HepG2 (cell line): ENCODE data around the gene PALM3. TPM values are rescaled to one million over a fixed set of nuclear protein-coding genes. Genes with fewer than 3 reads are reported as not detected.
A peak's percentile ranks its signal among the peaks of the same experiment; 100 is the strongest.

Experiments used
- CCDC6 ChIP-seq: sonication (generic); formaldehyde crosslinking; IDR thresholded peaks from 2 replicates; pipeline ENCODE4 v1.8.1; 2022; ENCODE audit warnings: mild to moderate bottlenecking, missing genetic modification reagents, moderate library complexity
- FOXA3 ChIP-seq: IDR thresholded peaks from 2 replicates; pipeline ENCODE4 v1.6.1; 2016; ENCODE audit warnings: missing genetic modification reagents, missing compliant biosample characterization
- HES4 ChIP-seq: sonication (generic); formaldehyde crosslinking; IDR thresholded peaks from 2 replicates; pipeline ENCODE4 v1.9.0; 2021; ENCODE audit warnings: mild to moderate bottlenecking, missing genetic modification reagents, borderline replicate concordance
- KDM1A ChIP-seq: IDR thresholded peaks from 2 replicates; pipeline ENCODE4 v1.6.1; 2016; ENCODE audit warnings: missing compliant biosample characterization
- MZF1 ChIP-seq: sonication (generic); formaldehyde crosslinking; IDR thresholded peaks from 2 replicates; pipeline ENCODE4 v1.8.1; 2023; ENCODE audit warnings: mild to moderate bottlenecking, missing genetic modification reagents, borderline replicate concordance
- NFE2L2 ChIP-seq: fragments of 150-350 bp; IDR thresholded peaks from 2 replicates; pipeline ENCODE4 v1.6.1; 2014; ENCODE audit warnings: low read length
- RXRA ChIP-seq: sonication (generic); formaldehyde crosslinking; IDR thresholded peaks from 2 replicates; pipeline ENCODE4 v1.5.1; 2020; ENCODE audit warnings: missing genetic modification reagents
- SRSF4 ChIP-seq: fragments of 200-400 bp; formaldehyde crosslinking; IDR thresholded peaks from one replicate; pipeline ENCODE4 v1.6.1; 2018; ENCODE audit warnings: mild to moderate bottlenecking, low read depth, low read length, moderate library complexity; ENCODE audit not compliant: poor library complexity, severe bottlenecking
- THYN1 ChIP-seq: sonication (generic); formaldehyde crosslinking; IDR thresholded peaks from 2 replicates; pipeline ENCODE4 v1.8.1; 2023; ENCODE audit warnings: low read depth, mild to moderate bottlenecking, moderate library complexity, missing genetic modification reagents, borderline replicate concordance
- U2AF2 ChIP-seq: fragments of 200-400 bp; formaldehyde crosslinking; IDR thresholded peaks from 2 replicates; pipeline ENCODE4 v1.6.1; 2017; ENCODE audit warnings: low read depth, mild to moderate bottlenecking, low read length
- ZBTB4 ChIP-seq: sonication (generic); formaldehyde crosslinking; IDR thresholded peaks from 2 replicates; pipeline ENCODE4 v1.4.0; 2020; ENCODE audit warnings: missing genetic modification reagents, mild to moderate bottlenecking, borderline replicate concordance
- ZMYM3 ChIP-seq: sonication (generic); formaldehyde crosslinking; IDR thresholded peaks from 2 replicates; pipeline ENCODE4 v1.5.1; 2020; ENCODE audit warnings: mild to moderate bottlenecking, missing genetic modification reagents
- ZNF263 ChIP-seq: sonication (generic); formaldehyde crosslinking; IDR thresholded peaks from 2 replicates; pipeline ENCODE4 v1.4.0; 2020; ENCODE audit warnings: missing genetic modification reagents
- ZNF276 ChIP-seq: sonication (generic); formaldehyde crosslinking; IDR thresholded peaks from 2 replicates; pipeline ENCODE4 v1.4.0; 2020; ENCODE audit warnings: mild to moderate bottlenecking, low read depth, missing genetic modification reagents
- ZNF30 ChIP-seq: sonication (generic); formaldehyde crosslinking; IDR thresholded peaks from 2 replicates; pipeline ENCODE4 v1.5.0; 2020; ENCODE audit warnings: mild to moderate bottlenecking, missing genetic modification reagents
- ZNF329 ChIP-seq: sonication (generic); formaldehyde crosslinking; IDR thresholded peaks from 2 replicates; pipeline ENCODE4 v1.9.0; 2021; ENCODE audit warnings: low read depth, mild to moderate bottlenecking, missing genetic modification reagents
- ZNF354B ChIP-seq: sonication (generic); formaldehyde crosslinking; IDR thresholded peaks from 2 replicates; pipeline ENCODE4 v1.8.0; 2022; ENCODE audit warnings: mild to moderate bottlenecking, missing genetic modification reagents
- ZNF383 ChIP-seq: sonication (generic); formaldehyde crosslinking; IDR thresholded peaks from 2 replicates; pipeline ENCODE4 v1.4.0; 2020; ENCODE audit warnings: missing genetic modification reagents, mild to moderate bottlenecking, borderline replicate concordance
- ZNF614 ChIP-seq: IDR thresholded peaks from 2 replicates; pipeline ENCODE4 v1.6.1; 2018; ENCODE audit warnings: missing biosample characterization, missing genetic modification reagents, inconsistent platforms, borderline replicate concordance
- ZNF616 ChIP-seq: sonication (generic); formaldehyde crosslinking; IDR thresholded peaks from 2 replicates; pipeline ENCODE4 v1.5.0; 2020; ENCODE audit warnings: low read depth, mild to moderate bottlenecking, missing genetic modification reagents
- ZNF619 ChIP-seq: sonication (generic); formaldehyde crosslinking; IDR thresholded peaks from 2 replicates; pipeline ENCODE4 v1.4.0; 2020; ENCODE audit warnings: mild to moderate bottlenecking, missing genetic modification reagents
- ZNF629 ChIP-seq: sonication (generic); formaldehyde crosslinking; conservative IDR thresholded peaks from 2 replicates; pipeline ENCODE4 v1.5.0; 2020; ENCODE audit warnings: missing genetic modification reagents
- ZNF784 ChIP-seq: sonication (generic); formaldehyde crosslinking; IDR thresholded peaks from 2 replicates; pipeline ENCODE4 v1.5.1; 2020; ENCODE audit warnings: missing genetic modification reagents, mild to moderate bottlenecking, borderline replicate concordance
- ZNF816 ChIP-seq: sonication (generic); formaldehyde crosslinking; IDR thresholded peaks from 2 replicates; pipeline ENCODE4 v1.8.0; 2022; ENCODE audit warnings: missing genetic modification reagents, mild to moderate bottlenecking, borderline replicate concordance
- ZNF839 ChIP-seq: sonication (generic); formaldehyde crosslinking; IDR thresholded peaks from 2 replicates; pipeline ENCODE4 v1.4.0; 2020; ENCODE audit warnings: missing genetic modification reagents, mild to moderate bottlenecking, borderline replicate concordance
- polyA plus RNA-seq, 8 experiments: library from polyadenylated mRNA; depleted of rRNA in 3 of 8; stranded (reverse) in 7 of 8; unstranded in 1 of 8; fragments of >200 nt; fragmentation: Illumina TruSeq in 4 of 8; extraction: Trizol in 4 of 8; gene quantifications; 2 replicates each; pipeline versions ENCODE4 v1.2.1 to v1.2.3, GENCODE V29; 2011 to 2016; ENCODE audit warnings: low read depth in 4 of 8, missing spikeins in 1 of 8, mixed read lengths in 1 of 8; ENCODE audit not compliant: insufficient read depth in 1 of 8
- total RNA-seq, 5 experiments: library from RNA; depleted of rRNA; stranded (reverse); fragments of >200 nt; fragmentation: Illumina TruSeq; extraction: Trizol; gene quantifications; 2 replicates each; pipeline ENCODE4 v1.2.3, GENCODE V29; 2016; ENCODE audit warnings: low read depth in 1 of 5

PALM3 gene
- total and polyA plus RNA-seq, 2 of the 13 experiments (the other 11 are each of a cell fraction or from before 2014, with no cell fraction given) = 0.79 to 2.4 TPM

- TF ChIP-seq ZNF329 (CRISPR knock-in tag) = 0 out of 2 replicates have a peak, but pooled peaks have one; percentile 65
- peak; percentile 42; the same call in 1 of the 2 replicates for TF ChIP-seq CCDC6 (CRISPR knock-in tag)
- TF ChIP-seq FOXA3 (CRISPR knock-in tag) = no peak
- no peak for TF ChIP-seq ZNF263 (CRISPR knock-in tag)
- TF ChIP-seq ZNF616 (CRISPR knock-in tag) = no peak
- no peak for TF ChIP-seq ZNF816 (CRISPR knock-in tag)
- TF ChIP-seq NFE2L2 = no peak
- TF ChIP-seq HES4 = peak; percentile 74; the same call in 1 of the 2 replicates
- no peak for TF ChIP-seq MZF1 (CRISPR knock-in tag)
- no peak for TF ChIP-seq ZNF383 (CRISPR knock-in tag)
- no peak for TF ChIP-seq ZNF30 (CRISPR knock-in tag)
- TF ChIP-seq KDM1A (CRISPR knock-in tag) = no peak
- TF ChIP-seq ZNF619 = no peak
- no peak for TF ChIP-seq U2AF2
- no peak for TF ChIP-seq ZBTB4 (CRISPR knock-in tag)
- TF ChIP-seq SRSF4 = no peak
- TF ChIP-seq ZNF614 = no peak
- TF ChIP-seq RXRA (CRISPR knock-in tag) = no peak
- no peak for TF ChIP-seq ZNF629
- TF ChIP-seq ZMYM3 (CRISPR knock-in tag) = no peak
- no peak for TF ChIP-seq ZNF839 (CRISPR knock-in tag)
- TF ChIP-seq ZNF276 = peak; percentile 74; the same call in 1 of the 2 replicates
- no peak for TF ChIP-seq ZNF784 (CRISPR knock-in tag)
- 0 out of 2 replicates have a peak, but pooled peaks have one; percentile 50 for TF ChIP-seq THYN1
- TF ChIP-seq ZNF354B = peak; percentile 44; the same call in 1 of the 2 replicates
These were observed 29.4 kb upstream of the PALM3 start (continued) for GRCh38 chr19:14091081-14091812.
